ENCODE data around the gene CNTN5.

DNA sequence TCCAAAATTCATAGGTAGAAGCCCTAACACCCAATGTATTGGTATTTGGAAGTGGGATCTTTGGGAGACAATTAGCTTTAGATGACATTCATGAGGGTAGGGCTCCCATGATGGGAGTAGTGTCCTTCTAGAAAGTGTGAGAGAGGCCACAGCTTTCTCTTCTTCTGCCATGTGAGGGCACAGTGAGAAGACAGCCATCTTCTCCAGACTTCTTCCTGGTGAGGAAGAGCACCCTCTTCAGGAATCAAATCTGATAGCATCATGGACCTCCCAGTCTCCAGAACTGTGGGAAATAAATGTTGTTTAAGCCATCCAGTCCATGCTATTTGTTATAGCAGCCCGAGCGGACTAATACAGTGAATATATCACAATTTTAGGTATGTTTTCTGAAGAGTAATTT lies 96.9 kb downstream of the CNTN5 start:
- TF ChIP-seq EZH2phosphoT487 (IDR thresholded peaks at IDR 0.05; ENCODE audit: insufficient read depth, low read depth) (no peak), EZH2 (IDR thresholded peaks at IDR 0.05; ENCODE audit: insufficient read depth, poor library complexity, severe bottlenecking) (no peak)

Data from GM23248 (cell line).